HEK293 (cell line): ENCODE measurements around the gene NIPSNAP3A.

Experiments used
- CTCF ChIA-PET: fragments of 350-600 bp; formaldehyde crosslinking; extraction: SDS; loops from one replicate; lab custom pipeline; 2021; ENCODE audit warnings: antibody characterized with exemption; lab: Yijun Ruan, JAX
- POLR2A ChIA-PET: fragments of 300-600 bp; formaldehyde crosslinking; extraction: SDS; loops from one replicate; lab custom pipeline; 2020; ENCODE audit warnings: antibody characterized with exemption, inconsistent platforms; lab: Yijun Ruan, JAX
- H3K27ac ChIP-seq: fragments of 200-500 bp; sonication (Bioruptor generic); 2 replicates; pipeline ENCODE4 v1.5.1; 2014; ENCODE audit warnings: low read depth, low read length, control low read depth, inconsistent platforms; ENCODE audit errors: extremely low read depth
- H3K36me3 ChIP-seq, 2 experiments: fragments of 200-500 bp in 1 of 2; sonication (Bioruptor generic) in 1 of 2; 1 replicate in 1 of 2; 2 replicates in 1 of 2; pipeline ENCODE4 v1.5.1; 2014 to 2017; ENCODE audit warnings: inconsistent platforms in 2 of 2, low read length in 2 of 2; ENCODE audit not compliant: control insufficient read depth in 2 of 2, insufficient read depth in 1 of 2
- H3K4me1 ChIP-seq: fragments of 200-500 bp; sonication (Bioruptor generic); 2 replicates; pipeline ENCODE4 v1.5.1; 2014; ENCODE audit warnings: mild to moderate bottlenecking, low read length, inconsistent platforms; ENCODE audit not compliant: control insufficient read depth, insufficient read depth
- H3K4me3 ChIP-seq: 2 replicates; pipeline ENCODE4 v1.5.1; 2011; ENCODE audit warnings: low read depth, mild to moderate bottlenecking, control low read depth, low read length, moderate library complexity
- H3K9me3 ChIP-seq: fragments of 200-500 bp; sonication (Bioruptor generic); 2 replicates; pipeline ENCODE4 v1.5.1; 2014; ENCODE audit warnings: low read depth, low read length, inconsistent platforms; ENCODE audit not compliant: control insufficient read depth, insufficient read depth
- GLI2 ChIP-seq: fragments of 450-650 bp; formaldehyde crosslinking; IDR thresholded peaks from 2 replicates; pipeline ENCODE4; 2017; ENCODE audit warnings: missing biosample characterization, missing genetic modification characterization, low read depth, borderline replicate concordance
- GLIS1 ChIP-seq: fragments of 450-650 bp; formaldehyde crosslinking; IDR thresholded peaks from 2 replicates; pipeline ENCODE4 v1.5.1; 2016; ENCODE audit warnings: missing biosample characterization, missing genetic modification characterization
- GLIS2 ChIP-seq: fragments of 450-650 bp; formaldehyde crosslinking; IDR thresholded peaks from 2 replicates; pipeline ENCODE4 v1.5.1; 2016; ENCODE audit warnings: missing biosample characterization, missing genetic modification characterization
- HOXC10 ChIP-seq: sonication (generic); formaldehyde crosslinking; IDR thresholded peaks from 2 replicates; pipeline ENCODE4 v1.8.1; 2023; ENCODE audit warnings: mild to moderate bottlenecking, missing genetic modification reagents
- IKZF3 ChIP-seq: fragments of 450-650 bp; IDR thresholded peaks from 2 replicates; pipeline ENCODE4 v1.5.0; 2018; ENCODE audit warnings: missing biosample characterization, mild to moderate bottlenecking, missing genetic modification characterization, moderate library complexity
- SP2 ChIP-seq: fragments of 450-650 bp; formaldehyde crosslinking; IDR thresholded peaks from 2 replicates; pipeline ENCODE4 v1.5.1; 2016; ENCODE audit warnings: missing biosample characterization, missing genetic modification characterization
- YY1 ChIP-seq: fragments of 450-650 bp; formaldehyde crosslinking; IDR thresholded peaks from 2 replicates; pipeline ENCODE4 v1.5.1; 2018; ENCODE audit warnings: missing biosample characterization, missing genetic modification characterization
- ZBTB44 ChIP-seq: fragments of 450-650 bp; IDR thresholded peaks from 2 replicates; pipeline ENCODE4 v1.5.1; 2018; ENCODE audit warnings: missing biosample characterization, mild to moderate bottlenecking, missing genetic modification characterization
- ZBTB48 ChIP-seq: fragments of 450-650 bp; formaldehyde crosslinking; IDR thresholded peaks from 2 replicates; pipeline ENCODE4 v1.5.1; 2016; ENCODE audit warnings: missing biosample characterization, missing genetic modification characterization
- ZNF132 ChIP-seq: fragments of 450-650 bp; formaldehyde crosslinking; IDR thresholded peaks from 2 replicates; pipeline ENCODE4 v1.5.1; 2017; ENCODE audit warnings: missing biosample characterization, missing genetic modification characterization, borderline replicate concordance
- ZNF2 ChIP-seq: fragments of 450-650 bp; formaldehyde crosslinking; IDR thresholded peaks from 2 replicates; pipeline ENCODE4 v1.5.1; 2016; ENCODE audit warnings: missing biosample characterization, missing genetic modification characterization
- ZNF335 ChIP-seq: fragments of 450-650 bp; formaldehyde crosslinking; conservative IDR thresholded peaks from 2 replicates; pipeline ENCODE4 v1.5.1; 2016; ENCODE audit warnings: missing biosample characterization, missing genetic modification characterization
- ZNF350 ChIP-seq: fragments of 450-650 bp; formaldehyde crosslinking; IDR thresholded peaks from 2 replicates; pipeline ENCODE4 v1.5.0; 2017; ENCODE audit warnings: missing biosample characterization, mild to moderate bottlenecking, missing genetic modification characterization
- ZNF544 ChIP-seq: fragments of 450-650 bp; formaldehyde crosslinking; IDR thresholded peaks from 2 replicates; pipeline ENCODE4 v1.5.0; 2017; ENCODE audit warnings: missing biosample characterization, missing genetic modification characterization
- ZNF600 ChIP-seq: fragments of 450-650 bp; formaldehyde crosslinking; IDR thresholded peaks from 2 replicates; pipeline ENCODE4 v1.5.1; 2016; ENCODE audit warnings: missing biosample characterization, missing genetic modification characterization
- ZNF624 ChIP-seq: fragments of 450-650 bp; formaldehyde crosslinking; IDR thresholded peaks from 2 replicates; pipeline ENCODE4 v1.5.1; 2017; ENCODE audit warnings: missing biosample characterization, missing genetic modification characterization
- ZNF660 ChIP-seq: fragments of 450-650 bp; IDR thresholded peaks from 2 replicates; pipeline ENCODE4 v1.5.1; 2018; ENCODE audit warnings: missing biosample characterization, mild to moderate bottlenecking, missing genetic modification characterization
- ZNF76 ChIP-seq: fragments of 450-650 bp; formaldehyde crosslinking; IDR thresholded peaks from 2 replicates; pipeline ENCODE4; 2016; ENCODE audit warnings: low read depth, missing biosample characterization, missing genetic modification characterization, borderline replicate concordance
- ZXDB ChIP-seq: fragments of 450-650 bp; formaldehyde crosslinking; IDR thresholded peaks from 2 replicates; pipeline ENCODE4 v1.5.1; 2016; ENCODE audit warnings: missing biosample characterization, missing genetic modification characterization
- TF ChIP-seq, protein P1 (sequence below): fragments of 450-650 bp; formaldehyde crosslinking; IDR thresholded peaks from 2 replicates; pipeline ENCODE4 v1.5.1; 2016; ENCODE audit warnings: missing biosample characterization, missing genetic modification characterization
- TF ChIP-seq, protein P2 (sequence below): fragments of 450-650 bp; formaldehyde crosslinking; IDR thresholded peaks from 2 replicates; pipeline ENCODE4 v1.5.1; 2016; ENCODE audit warnings: missing biosample characterization, missing genetic modification characterization

The NIPSNAP3A gene

GRCh38 chr9:104748359-104749031, 1.0 kb downstream of the NIPSNAP3A start:
- peaks cover 0 to 15% of the 10 kb centered on the region in 2 experiments; a peak in 1 of 3 replicates for H3K36me3 ChIP-seq
- ChIA-PET CTCF (interaction anchor here (0.6 to 1.0 kb wide), 5 partner anchors 99 to 665 kb away, joined by 3 read pairs; no protein-coding TSS in a partner anchor), POLR2A (interaction anchor here (0.9 to 1.9 kb wide), 5 partner anchors 16 to 655 kb away, joined by 3 to 5 read pairs (median 3); partner anchors contain the start of genes NIPSNAP3B and SMC2)
- no peaks in the 10 kb centered on the region for H3K4me1 ChIP-seq
- no peaks in the 10 kb centered on the region for H3K9me3 ChIP-seq
- TF ChIP-seq, protein P1, sequence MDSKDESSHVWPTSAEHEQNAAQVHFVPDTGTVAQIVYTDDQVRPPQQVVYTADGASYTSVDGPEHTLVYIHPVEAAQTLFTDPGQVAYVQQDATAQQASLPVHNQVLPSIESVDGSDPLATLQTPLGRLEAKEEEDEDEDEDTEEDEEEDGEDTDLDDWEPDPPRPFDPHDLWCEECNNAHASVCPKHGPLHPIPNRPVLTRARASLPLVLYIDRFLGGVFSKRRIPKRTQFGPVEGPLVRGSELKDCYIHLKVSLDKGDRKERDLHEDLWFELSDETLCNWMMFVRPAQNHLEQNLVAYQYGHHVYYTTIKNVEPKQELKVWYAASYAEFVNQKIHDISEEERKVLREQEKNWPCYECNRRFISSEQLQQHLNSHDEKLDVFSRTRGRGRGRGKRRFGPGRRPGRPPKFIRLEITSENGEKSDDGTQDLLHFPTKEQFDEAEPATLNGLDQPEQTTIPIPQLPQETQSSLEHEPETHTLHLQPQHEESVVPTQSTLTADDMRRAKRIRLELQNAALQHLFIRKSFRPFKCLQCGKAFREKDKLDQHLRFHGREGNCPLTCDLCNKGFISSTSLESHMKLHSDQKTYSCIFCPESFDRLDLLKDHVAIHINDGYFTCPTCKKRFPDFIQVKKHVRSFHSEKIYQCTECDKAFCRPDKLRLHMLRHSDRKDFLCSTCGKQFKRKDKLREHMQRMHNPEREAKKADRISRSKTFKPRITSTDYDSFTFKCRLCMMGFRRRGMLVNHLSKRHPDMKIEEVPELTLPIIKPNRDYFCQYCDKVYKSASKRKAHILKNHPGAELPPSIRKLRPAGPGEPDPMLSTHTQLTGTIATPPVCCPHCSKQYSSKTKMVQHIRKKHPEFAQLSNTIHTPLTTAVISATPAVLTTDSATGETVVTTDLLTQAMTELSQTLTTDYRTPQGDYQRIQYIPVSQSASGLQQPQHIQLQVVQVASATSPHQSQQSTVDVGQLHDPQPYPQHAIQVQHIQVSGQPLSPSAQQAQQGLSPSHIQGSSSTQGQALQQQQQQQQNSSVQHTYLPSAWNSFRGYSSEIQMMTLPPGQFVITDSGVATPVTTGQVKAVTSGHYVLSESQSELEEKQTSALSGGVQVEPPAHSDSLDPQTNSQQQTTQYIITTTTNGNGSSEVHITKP (tag by site-specific recombination), result peak; percentile 81; the same call in 1 of the 2 replicates
- TF ChIP-seq GLI2 (no peak), ZXDB (no peak), GLIS2 (tag by site-specific recombination) (0 out of 2 replicates have a peak, but pooled peaks have one; percentile 38), ZNF544 (tag by site-specific recombination) (no peak), ZNF335 (peak; percentile 2; the same call in 1 of the 2 replicates), ZBTB48 (peak; percentile 59; the same call in 1 of the 2 replicates), ZBTB44 (tag by site-specific recombination) (no peak), SP2 (tag by site-specific recombination) (peak; percentile 36), ZNF2 (tag by site-specific recombination) (no peak), ZNF76 (tag by site-specific recombination) (no peak), HOXC10 (CRISPR knock-in tag) (no peak), YY1 (tag by site-specific recombination) (0 out of 2 replicates have a peak, but pooled peaks have one; percentile 1), GLIS1 (tag by site-specific recombination) (0 out of 2 replicates have a peak, but pooled peaks have one; percentile 9)
- H3K27ac ChIP-seq, result peak overlapping the region; percentile 57; the same call in 1 of the 2 replicates
- H3K4me3 ChIP-seq, result peak overlapping the region; percentile 93

DNA sequence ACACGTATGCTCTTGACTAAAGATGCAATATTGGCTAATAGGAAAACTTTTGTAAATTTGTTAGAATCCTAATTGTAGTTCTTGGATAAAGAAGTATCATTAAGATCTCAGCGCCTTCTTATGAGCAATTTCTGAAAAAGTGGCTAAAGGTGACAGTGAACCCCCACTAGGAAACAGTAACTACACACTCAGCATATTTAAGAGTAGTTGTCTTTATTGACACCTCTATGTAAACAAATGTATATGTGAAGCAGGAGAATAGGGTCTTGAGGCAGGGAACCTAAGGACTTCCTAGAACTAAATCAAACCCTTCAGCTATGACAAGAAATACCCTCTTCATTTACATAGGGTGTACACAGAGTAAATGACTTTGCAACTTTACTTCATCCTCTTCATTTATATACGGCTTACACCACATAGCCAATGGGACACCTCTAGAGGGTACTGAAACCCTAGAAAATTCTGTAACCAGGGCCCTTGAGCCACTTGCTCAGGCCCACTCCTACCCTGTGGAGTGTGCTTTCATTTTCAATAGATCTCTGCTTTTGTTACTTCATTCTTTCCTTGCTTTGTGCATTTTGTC, 2.8 kb downstream of the NIPSNAP3A start:
- H3K9me3 ChIP-seq, result no peaks in the 10 kb centered on the region
- no peaks in the 10 kb centered on the region for H3K4me1 ChIP-seq
- H3K4me3 ChIP-seq, result no peak overlapping the region
- no peak overlapping the region for H3K27ac ChIP-seq
- CTCF ChIA-PET, result no interaction called here
- no peak for TF ChIP-seq ZNF132 (tag by site-specific recombination)
- no peak for TF ChIP-seq ZNF350 (tag by site-specific recombination)
- no peak for TF ChIP-seq ZNF624
- TF ChIP-seq ZNF600 (tag by site-specific recombination), result no peak
- no peak for TF ChIP-seq ZBTB48
- TF ChIP-seq ZNF660 (tag by site-specific recombination), result no peak
- TF ChIP-seq, protein P2, sequence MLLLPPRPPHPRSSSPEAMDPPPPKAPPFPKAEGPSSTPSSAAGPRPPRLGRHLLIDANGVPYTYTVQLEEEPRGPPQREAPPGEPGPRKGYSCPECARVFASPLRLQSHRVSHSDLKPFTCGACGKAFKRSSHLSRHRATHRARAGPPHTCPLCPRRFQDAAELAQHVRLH (tag by site-specific recombination), result no peak
- TF ChIP-seq IKZF3, result no peak
- H3K36me3 ChIP-seq, result peaks cover 0 to 18% of the 10 kb centered on the region in 2 experiments; a peak in 1 of 3 replicates
- POLR2A ChIA-PET, result no interaction called here
